GM18519 (cell line): ENCODE measurements around the gene H2BK1.

ENCODE experiments used
- ATAC-seq: cut with Tn5 transposase; IDR thresholded peaks from one replicate; pipeline ENCODE4 v1.9.1; 2021; ENCODE audit warnings: mild to moderate bottlenecking, moderate library complexity; ENCODE audit not compliant: unreplicated experiment, low FRiP score

Gene H2BK1

DNA sequence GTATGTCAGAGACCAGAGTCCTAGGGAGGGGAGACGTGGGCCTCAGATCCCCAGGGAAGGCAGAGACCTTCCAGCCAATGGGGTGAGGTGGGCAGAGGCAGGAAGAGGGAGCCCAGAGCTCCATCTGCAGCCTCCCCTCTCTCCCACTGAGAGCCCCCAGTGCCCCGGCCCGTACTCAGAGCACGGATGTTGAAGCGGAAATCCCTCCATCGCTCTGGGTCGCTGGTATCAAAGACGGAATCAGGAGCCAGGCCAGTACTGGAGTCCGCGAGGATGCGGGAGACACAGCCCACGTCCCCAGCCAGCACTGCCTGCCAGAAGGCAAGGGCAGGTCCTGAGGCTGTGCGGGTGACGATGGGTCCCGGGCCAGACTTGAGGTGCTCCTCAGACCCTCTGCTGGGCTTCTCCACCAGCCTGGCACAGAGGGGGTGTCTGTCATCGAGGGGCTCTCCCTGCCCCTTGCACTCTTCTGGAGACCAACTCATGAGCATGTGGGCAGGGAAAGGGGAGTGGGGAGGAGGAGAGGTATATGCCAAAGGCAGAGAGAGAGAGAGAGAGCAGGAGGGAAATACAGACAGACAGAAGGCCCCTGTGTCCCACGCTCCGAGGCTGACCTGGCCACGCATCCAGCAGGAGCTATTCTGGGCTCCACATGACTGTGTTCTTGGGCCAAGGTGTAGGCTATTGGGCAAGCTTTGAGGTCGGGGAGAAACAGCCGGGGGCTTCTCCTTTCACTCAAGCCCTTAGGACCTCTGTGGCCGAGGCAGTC, 23.5 kb downstream of the H2BK1 start, which contains the start of gene ASB10:
ASB10 (minus strand) TSS at position 611 of the 769 bp plus-strand sequence; CDS start at position 491, 120 bp downstream.
- ATAC-seq, result no peak

DNA sequence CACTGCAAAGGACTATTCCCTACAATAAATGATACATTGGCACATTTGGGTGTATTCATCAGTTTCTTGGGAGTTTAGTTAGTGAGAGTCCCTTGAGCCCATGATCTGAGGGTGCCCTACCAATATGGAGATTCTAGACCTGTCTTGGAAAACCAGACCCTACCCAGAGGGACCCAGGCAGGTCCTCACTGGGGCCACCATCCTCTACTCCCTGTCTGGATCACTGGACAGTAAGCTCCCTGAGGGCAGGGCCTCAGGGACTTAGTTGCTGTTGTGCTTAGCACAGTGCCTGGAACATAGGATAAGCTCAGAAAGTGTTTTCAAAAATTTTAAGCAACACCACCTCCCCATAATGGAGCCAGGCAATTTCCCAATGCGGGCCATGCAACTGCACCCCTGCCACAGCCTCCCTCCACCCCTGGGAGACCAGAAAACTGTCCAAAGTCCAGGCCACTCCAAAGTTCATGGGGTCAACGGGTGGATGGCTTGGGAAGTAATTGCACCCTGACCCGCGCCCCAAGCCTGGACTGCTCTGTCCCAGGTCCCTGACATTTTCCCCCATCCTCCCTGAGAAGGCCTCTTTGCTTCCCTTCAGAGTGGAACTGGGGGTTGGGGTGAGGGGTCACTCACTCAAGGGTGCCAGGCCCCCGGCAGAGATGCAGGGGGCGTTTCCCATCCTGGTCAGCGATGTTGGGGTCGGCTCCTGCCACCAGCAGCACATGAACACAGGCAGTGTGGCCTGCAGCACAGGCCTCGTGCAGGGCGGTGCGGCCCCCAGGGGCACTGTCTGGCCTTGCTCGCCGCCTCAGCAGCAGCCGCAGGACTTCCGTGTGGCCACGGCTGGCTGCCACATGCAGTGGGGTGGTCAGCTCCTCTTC, 24.3 kb downstream of the H2BK1 start:
- ATAC-seq, result no peak

DNA sequence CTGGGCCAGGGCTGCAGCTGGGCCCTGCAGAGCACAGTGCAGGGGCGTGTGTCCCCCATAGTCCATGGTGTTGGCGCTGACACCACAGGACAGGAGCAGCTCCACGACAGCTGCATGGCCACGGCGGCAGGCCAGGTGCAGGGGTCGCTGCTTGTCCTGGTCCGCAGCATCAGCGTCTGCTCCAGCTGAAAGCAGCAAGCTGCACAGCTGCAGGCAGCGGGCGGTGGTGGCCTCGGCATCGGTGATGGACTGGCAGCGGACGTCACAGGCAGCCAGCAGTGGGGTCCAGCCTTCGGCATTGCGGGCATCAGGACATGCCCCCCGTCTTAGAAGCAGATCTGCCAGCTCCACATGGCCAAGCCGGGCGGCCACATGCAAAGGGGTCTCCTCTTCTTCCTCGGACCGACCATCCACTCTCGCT, 29.3 kb downstream of the H2BK1 start:
- ATAC-seq, result no peak

DNA sequence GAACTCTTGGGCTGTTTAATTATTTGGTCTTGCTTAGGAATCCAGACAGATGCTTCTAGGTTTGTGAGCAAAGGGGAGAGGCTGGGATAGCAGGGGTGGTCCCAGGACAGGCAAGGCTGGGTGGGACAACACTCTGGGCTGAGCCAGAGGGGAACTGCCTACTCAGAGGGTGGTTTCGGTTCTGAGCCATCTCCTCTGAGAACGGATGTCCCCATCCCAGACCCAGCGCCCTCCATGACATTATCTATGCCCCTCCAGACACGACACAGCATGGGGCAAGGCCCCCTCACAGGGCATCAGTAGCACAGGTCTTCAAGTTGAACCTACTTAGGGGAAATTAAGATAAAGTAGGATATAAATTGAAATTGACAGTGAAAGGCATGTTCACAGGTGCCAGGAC, 30.3 kb downstream of the H2BK1 start:
- no peak for ATAC-seq

GRCh38 chr7:151179287-151179860, 30.9 kb downstream of the H2BK1 start:
- no peak for ATAC-seq

DNA sequence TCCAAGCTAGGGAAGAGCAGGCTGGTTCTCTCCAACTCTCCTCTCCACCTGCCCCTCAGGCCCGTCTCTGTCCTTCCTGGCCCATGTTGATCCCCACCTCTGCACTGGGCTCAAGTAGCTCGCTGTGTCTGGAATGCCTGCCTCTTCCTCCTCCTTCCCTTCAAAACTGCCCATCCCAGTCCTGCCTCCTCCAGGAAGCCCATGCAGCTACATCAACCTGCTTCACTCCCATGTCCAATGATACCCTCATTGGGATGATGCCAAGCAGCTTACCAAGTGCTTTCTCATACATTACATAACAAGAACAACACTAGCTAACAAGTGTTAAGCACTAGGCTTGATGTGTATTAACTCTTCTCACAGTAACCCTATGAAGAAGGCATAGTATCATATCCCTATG, 31.5 kb downstream of the H2BK1 start:
- ATAC-seq, result no peak

- ATAC-seq, result no peak
Observed at GRCh38 chr7:151178236-151178635, 32.1 kb downstream of the H2BK1 start.

DNA sequence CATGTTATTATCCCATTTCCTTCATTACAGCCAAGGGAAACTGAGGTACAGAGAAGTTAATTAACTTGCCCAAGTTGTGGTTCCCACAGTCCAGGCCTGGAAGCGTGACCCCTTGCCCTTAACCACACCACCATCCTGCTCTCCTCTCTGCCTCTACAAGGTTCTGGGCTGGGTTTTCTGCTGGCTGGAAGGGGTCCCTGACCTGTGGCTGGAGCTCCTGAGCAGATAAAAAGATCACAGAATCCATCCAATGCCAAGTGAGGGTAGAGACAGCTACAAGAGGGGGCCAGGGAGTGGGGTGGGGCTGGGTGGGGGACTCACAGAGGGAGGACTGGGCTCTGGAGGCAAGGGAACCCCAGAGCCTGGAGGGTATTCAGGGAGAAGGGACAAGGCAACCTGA, 33.0 kb downstream of the H2BK1 start:
- no peak for ATAC-seq

DNA sequence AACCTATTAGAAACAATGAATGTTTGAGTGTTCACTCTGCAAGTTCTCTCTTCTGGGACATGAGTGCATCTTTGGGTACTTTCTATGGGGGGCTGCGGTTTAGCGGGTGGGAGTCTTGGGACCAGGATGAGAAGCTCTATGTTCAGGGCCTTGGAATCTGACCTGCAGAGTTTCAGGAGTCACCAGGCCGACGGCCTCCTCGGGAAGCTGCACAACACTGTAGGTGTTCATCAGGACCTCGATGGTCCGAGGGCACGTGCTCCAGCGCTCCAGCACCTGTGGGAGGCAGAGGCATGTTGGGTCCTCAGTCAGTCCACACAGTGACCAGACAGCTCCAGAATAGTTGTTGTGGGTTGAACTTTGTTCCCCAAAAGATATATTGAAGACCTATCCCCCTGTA, 33.9 kb downstream of the H2BK1 start:
- ATAC-seq, result no peak

GRCh38 chr7:151175793-151176311, 34.4 kb downstream of the H2BK1 start:
- no peak for ATAC-seq

- no peak for ATAC-seq
Observed at GRCh38 chr7:151175047-151175792, 35.1 kb downstream of the H2BK1 start.

DNA sequence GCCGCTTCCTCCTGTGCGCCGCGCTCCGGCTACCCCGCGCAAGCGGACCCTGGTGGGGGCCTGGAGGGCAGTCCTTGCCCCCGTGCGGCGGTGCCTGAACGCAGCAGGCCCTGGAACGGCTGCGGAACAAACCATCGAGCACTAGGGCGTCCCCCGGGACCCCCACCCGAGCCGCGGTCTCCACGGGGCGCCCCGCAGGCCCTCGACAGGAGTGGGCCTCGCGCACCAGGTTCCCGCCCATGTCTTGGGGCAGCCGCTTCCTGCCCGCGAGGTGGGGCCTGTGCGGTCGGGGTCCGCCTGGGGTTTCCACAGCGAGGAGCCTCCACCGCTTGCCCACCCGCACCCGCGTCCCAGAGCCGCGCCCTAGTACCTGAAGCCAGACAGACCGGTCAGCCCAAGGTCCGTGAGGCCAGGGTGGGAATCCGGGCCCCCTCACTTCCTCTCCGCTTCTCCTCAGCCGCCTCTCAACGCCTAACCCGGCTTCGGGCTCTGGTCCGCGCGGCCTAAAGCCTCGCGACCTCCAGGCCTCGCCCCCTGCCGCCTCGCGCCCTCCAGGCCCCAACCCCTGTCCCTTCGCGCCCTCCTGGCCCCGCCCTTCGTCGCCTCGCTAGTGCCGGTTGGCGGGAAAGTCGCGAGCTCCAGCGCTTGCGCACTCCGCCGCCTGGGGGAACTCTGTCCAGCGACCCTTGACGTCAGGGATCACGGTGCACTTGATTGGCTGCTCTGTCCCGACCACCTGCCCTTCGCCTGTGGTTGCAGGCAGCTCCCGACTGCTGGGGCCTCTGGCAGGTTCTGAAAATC, 35.8 kb downstream of the H2BK1 start:
- no peak for ATAC-seq

- no peak for ATAC-seq
Observed at GRCh38 chr7:151173386-151174245, 36.7 kb downstream of the H2BK1 start.

- peak; percentile 55 for ATAC-seq
Observed at GRCh38 chr7:151172273-151173141, 37.8 kb downstream of the H2BK1 start.

DNA sequence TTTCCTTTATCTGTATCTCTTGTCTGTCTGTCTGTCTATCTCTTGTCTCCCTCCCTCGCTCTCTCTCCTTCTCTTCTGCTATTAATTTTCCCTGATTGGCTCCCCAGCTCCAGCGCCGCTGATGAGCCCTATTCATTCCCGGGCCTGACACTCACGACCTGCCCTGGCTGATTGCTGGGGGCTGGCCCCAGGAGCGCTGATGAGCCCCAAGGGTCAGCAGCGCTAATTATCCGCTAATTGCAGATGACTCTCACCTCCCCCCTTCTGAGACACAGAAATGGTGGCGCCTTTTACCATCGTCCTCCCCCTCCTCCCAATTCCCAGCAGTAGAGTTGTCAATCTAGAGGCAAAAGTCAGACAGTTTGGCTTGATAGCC, 41.5 kb downstream of the H2BK1 start:
- ATAC-seq, result no peak

GRCh38 chr7:151168003-151168786, 42.1 kb downstream of the H2BK1 start:
- no peak for ATAC-seq
